ENCODE measurements around the gene CDC25B.

The CDC25B gene

DNA sequence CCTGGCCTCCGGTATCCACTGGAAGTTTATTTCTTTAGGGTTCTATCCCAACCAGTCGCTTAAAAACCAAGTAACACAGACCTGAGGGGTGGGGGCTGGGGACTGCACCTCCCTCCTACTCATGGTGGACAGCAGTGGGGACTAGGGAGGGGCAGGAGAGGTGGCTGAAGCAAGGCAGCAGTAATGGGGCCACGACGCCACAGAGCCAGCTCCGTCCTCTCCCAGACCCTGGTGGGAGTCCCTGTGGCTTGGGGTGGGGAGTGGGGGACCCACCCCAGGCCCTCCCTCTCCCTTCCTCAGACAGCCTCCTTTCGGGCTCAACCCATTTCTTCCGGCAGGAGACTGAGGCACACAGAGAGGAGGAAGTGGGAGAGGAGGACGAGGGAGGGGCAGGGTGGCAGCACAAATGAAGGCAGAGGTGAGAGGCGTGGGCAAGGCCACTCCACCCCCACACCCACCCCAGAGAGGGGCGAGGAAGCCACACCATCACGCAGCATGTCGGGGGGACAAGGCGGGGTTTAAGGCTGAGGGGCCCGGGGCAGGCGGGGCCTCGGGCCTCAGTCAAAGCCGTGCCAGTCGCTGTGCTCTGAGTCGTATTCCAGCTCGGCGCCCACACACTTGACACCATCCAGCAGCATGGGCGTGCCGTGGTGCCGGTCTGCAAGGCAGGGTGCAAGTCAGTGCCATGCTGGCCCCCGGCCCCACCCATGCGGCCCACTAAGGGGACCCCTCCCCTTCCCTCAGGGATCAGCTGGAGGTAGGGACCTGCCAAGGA is 42.4 kb upstream of the CDC25B start:
- TF ChIP-seq, protein P1, sequence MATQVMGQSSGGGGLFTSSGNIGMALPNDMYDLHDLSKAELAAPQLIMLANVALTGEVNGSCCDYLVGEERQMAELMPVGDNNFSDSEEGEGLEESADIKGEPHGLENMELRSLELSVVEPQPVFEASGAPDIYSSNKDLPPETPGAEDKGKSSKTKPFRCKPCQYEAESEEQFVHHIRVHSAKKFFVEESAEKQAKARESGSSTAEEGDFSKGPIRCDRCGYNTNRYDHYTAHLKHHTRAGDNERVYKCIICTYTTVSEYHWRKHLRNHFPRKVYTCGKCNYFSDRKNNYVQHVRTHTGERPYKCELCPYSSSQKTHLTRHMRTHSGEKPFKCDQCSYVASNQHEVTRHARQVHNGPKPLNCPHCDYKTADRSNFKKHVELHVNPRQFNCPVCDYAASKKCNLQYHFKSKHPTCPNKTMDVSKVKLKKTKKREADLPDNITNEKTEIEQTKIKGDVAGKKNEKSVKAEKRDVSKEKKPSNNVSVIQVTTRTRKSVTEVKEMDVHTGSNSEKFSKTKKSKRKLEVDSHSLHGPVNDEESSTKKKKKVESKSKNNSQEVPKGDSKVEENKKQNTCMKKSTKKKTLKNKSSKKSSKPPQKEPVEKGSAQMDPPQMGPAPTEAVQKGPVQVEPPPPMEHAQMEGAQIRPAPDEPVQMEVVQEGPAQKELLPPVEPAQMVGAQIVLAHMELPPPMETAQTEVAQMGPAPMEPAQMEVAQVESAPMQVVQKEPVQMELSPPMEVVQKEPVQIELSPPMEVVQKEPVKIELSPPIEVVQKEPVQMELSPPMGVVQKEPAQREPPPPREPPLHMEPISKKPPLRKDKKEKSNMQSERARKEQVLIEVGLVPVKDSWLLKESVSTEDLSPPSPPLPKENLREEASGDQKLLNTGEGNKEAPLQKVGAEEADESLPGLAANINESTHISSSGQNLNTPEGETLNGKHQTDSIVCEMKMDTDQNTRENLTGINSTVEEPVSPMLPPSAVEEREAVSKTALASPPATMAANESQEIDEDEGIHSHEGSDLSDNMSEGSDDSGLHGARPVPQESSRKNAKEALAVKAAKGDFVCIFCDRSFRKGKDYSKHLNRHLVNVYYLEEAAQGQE (IDR thresholded peaks at IDR 0.05; ENCODE audit: insufficient read depth in 1 of 2, low read depth in 2 of 2, low read length in 2 of 2), result no peak
- TF ChIP-seq TAF1 (IDR thresholded peaks at IDR 0.05; ENCODE audit: borderline replicate concordance, insufficient read depth, low read length), result no peak
- no peak for TF ChIP-seq SIN3A (IDR thresholded peaks at IDR 0.05; ENCODE audit: borderline replicate concordance, insufficient read depth, low read length)
- TF ChIP-seq FOXP2 (optimal IDR thresholded peaks at IDR 0.05; ENCODE audit: borderline replicate concordance, extremely low read depth, extremely low read length, insufficient read depth), result no peak
- no peak for TF ChIP-seq POLR2AphosphoS5 (IDR thresholded peaks at IDR 0.05; ENCODE audit: low read depth, low read length)

GRCh38 chr20:3754276-3754630 is 41.9 kb upstream of the CDC25B start:
- TF ChIP-seq TAF1 (IDR thresholded peaks at IDR 0.05; ENCODE audit: borderline replicate concordance, insufficient read depth, low read length) (no peak), FOXP2 (optimal IDR thresholded peaks at IDR 0.05; ENCODE audit: borderline replicate concordance, extremely low read depth, extremely low read length, insufficient read depth) (no peak), SIN3A (IDR thresholded peaks at IDR 0.05; ENCODE audit: borderline replicate concordance, insufficient read depth, low read length) (no peak), POLR2AphosphoS5 (IDR thresholded peaks at IDR 0.05; ENCODE audit: low read depth, low read length) (no peak)
- TF ChIP-seq, protein P1 (IDR thresholded peaks at IDR 0.05; ENCODE audit: insufficient read depth in 1 of 2, low read depth in 2 of 2, low read length in 2 of 2), result no peak

- TF ChIP-seq POLR2AphosphoS5 (IDR thresholded peaks at IDR 0.05; ENCODE audit: low read depth, low read length) (no peak), FOXP2 (optimal IDR thresholded peaks at IDR 0.05; ENCODE audit: borderline replicate concordance, extremely low read depth, extremely low read length, insufficient read depth) (no peak)
- TF ChIP-seq, protein P1 (IDR thresholded peaks at IDR 0.05; ENCODE audit: insufficient read depth in 1 of 2, low read depth in 2 of 2, low read length in 2 of 2), result no peak
Observed at GRCh38 chr20:3755269-3755668, 40.8 kb upstream of the CDC25B start.

DNA sequence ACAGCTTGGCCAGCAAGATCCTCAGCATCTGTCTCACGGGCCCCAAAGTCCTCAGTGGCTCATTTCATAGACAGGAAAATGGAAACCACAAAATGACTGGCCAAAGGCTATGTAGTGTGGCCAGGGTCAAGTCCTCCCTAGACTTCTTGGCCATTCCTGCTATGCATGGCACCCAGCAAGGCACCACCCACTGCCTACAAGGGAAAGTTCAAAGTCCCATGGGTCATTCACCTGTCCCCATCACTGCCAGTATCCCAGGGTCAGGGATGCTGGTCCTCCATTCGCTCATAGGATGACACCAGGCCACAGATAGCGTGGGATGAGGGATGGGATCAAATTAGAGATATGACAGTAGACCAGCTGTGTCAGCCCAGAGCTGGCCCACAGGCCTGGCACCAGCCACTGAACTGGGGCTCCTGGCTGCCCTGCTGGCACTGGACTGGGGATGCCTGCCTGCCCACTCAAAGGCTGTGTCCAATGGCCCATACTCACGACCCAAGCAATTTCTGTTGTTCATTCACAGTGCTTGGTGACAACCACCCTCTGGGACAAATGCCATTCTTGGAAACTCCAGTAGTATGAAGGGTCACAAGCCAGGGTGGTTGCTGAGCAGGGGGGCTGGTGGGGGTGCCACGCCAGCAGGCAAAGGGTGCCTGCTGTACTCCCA is 40.2 kb upstream of the CDC25B start:
- TF ChIP-seq FOXP2 (optimal IDR thresholded peaks at IDR 0.05; ENCODE audit: borderline replicate concordance, extremely low read depth, extremely low read length, insufficient read depth) (no peak), POLR2AphosphoS5 (IDR thresholded peaks at IDR 0.05; ENCODE audit: low read depth, low read length) (no peak)

- TF ChIP-seq SIN3A (IDR thresholded peaks at IDR 0.05; ENCODE audit: borderline replicate concordance, insufficient read depth, low read length) (no peak), TAF1 (IDR thresholded peaks at IDR 0.05; ENCODE audit: borderline replicate concordance, insufficient read depth, low read length) (no peak), FOXP2 (optimal IDR thresholded peaks at IDR 0.05; ENCODE audit: borderline replicate concordance, extremely low read depth, extremely low read length, insufficient read depth) (no peak), POLR2AphosphoS5 (IDR thresholded peaks at IDR 0.05; ENCODE audit: low read depth, low read length) (no peak)
- TF ChIP-seq, protein P1 (IDR thresholded peaks at IDR 0.05; ENCODE audit: insufficient read depth in 1 of 2, low read depth in 2 of 2, low read length in 2 of 2), result no peak
Observed at GRCh38 chr20:3757268-3757667, 38.8 kb upstream of the CDC25B start.
